ENCODE data around the gene CCDC6. TPM values are rescaled to one million over a fixed set of nuclear protein-coding genes. Genes with fewer than 3 reads are reported as not detected.
A peak's percentile ranks its signal among the peaks of the same experiment; 100 is the strongest.

Gene CCDC6
- polyA plus RNA-seq, 3 donors: 4.2 to 13.5 (median 6.2) TPM

- WGBS (ENCODE audit: insufficient coverage): no CpG with 5 or more reads among the region's 7 CpGs
- Histone ChIP-seq H3K4me1 (ENCODE audit: control insufficient read depth in 1 of 2, insufficient read depth in 2 of 2, low read length in 2 of 2) (peaks cover 4 to 8% of the 10 kb centered on the region in 2 donors), H3K9me3 (replicated peaks in 1 of 2; ENCODE audit: control insufficient read depth in 1 of 2, insufficient read depth in 1 of 2, low read length in 2 of 2) (no peaks in the 10 kb centered on the region), H3K79me2 (ENCODE audit: insufficient read depth, low read length) (no peaks in the 10 kb centered on the region), H2AFZ (ENCODE audit: insufficient read depth, low read depth, low read length, poor library complexity, severe bottlenecking) (no peak overlapping the region), H4K20me1 (ENCODE audit: insufficient read depth, low read length) (peaks cover 41% of the 10 kb centered on the region), H3K4me2 (replicated peaks; ENCODE audit: extremely low read depth, low read length, poor library complexity, severe bottlenecking) (no peak overlapping the region), H3K36me3 (replicated peaks in 1 of 2; ENCODE audit: control insufficient read depth in 1 of 2, insufficient read depth in 2 of 2, low read length in 2 of 2) (peaks cover 7 to 55% of the 10 kb centered on the region in 2 donors), H3K27ac (ENCODE audit: low read depth in 1 of 2, low read length in 2 of 2) (no peak overlapping the region), H3K9ac (ENCODE audit: insufficient read depth, low read length, poor library complexity, severe bottlenecking) (no peak overlapping the region), H3K4me3 (replicated peaks in 1 of 3; ENCODE audit: low read depth in 2 of 3, low read length in 3 of 3) (no peak overlapping the region), H3K27me3 (ENCODE audit: control insufficient read depth in 2 of 2, insufficient read depth in 2 of 2, low read length in 2 of 2) (no peaks in the 10 kb centered on the region)
- TF ChIP-seq CTCF (IDR thresholded peaks at IDR 0.05): peak; percentile 84
- Mint-ChIP-seq H3K27ac (no peak overlapping the region), H3K4me3 (no peak overlapping the region), H3K36me3 (peaks cover 36 to 38% of the 10 kb centered on the region in 2 donors), H3K27me3 (ENCODE audit: low read depth in 3 of 3) (peaks cover 0 to 2% (median 0%) of the 10 kb centered on the region in 3 donors), H3K9me3 (no peaks in the 10 kb centered on the region), H3K4me1 (peaks cover 15% of the 10 kb centered on the region)
- intact Hi-C loops (cut with micrococcal nuclease): loop anchor here (10.0 kb wide), 2 partner anchors 74 to 204 kb away; partner anchors contain the start of gene CCDC6 (in 1 of the 2)
- DNase-seq: peak; percentile 6 to 29 (median 15)
Observed at GRCh38 chr10:59830601-59831259, 75.6 kb downstream of the CCDC6 start.

- Histone ChIP-seq H3K27ac (ENCODE audit: low read depth in 1 of 2, low read length in 2 of 2) (no peak overlapping the region), H2AFZ (ENCODE audit: insufficient read depth, low read depth, low read length, poor library complexity, severe bottlenecking) (no peak overlapping the region), H3K36me3 (replicated peaks in 1 of 2; ENCODE audit: control insufficient read depth in 1 of 2, insufficient read depth in 2 of 2, low read length in 2 of 2) (peaks cover 7 to 63% of the 10 kb centered on the region in 2 donors), H3K9ac (ENCODE audit: insufficient read depth, low read length, poor library complexity, severe bottlenecking) (no peak overlapping the region), H3K4me2 (replicated peaks; ENCODE audit: extremely low read depth, low read length, poor library complexity, severe bottlenecking) (no peak overlapping the region), H4K20me1 (ENCODE audit: insufficient read depth, low read length) (peaks cover 35% of the 10 kb centered on the region), H3K27me3 (ENCODE audit: control insufficient read depth in 2 of 2, insufficient read depth in 2 of 2, low read length in 2 of 2) (no peaks in the 10 kb centered on the region), H3K4me3 (replicated peaks in 1 of 3; ENCODE audit: low read depth in 2 of 3, low read length in 3 of 3) (no peak overlapping the region), H3K79me2 (ENCODE audit: insufficient read depth, low read length) (no peaks in the 10 kb centered on the region), H3K4me1 (ENCODE audit: control insufficient read depth in 1 of 2, insufficient read depth in 2 of 2, low read length in 2 of 2) (peaks cover 4 to 8% of the 10 kb centered on the region in 2 donors), H3K9me3 (replicated peaks in 1 of 2; ENCODE audit: control insufficient read depth in 1 of 2, insufficient read depth in 1 of 2, low read length in 2 of 2) (no peaks in the 10 kb centered on the region)
- no peaks in the 10 kb centered on the region for H3K9me3 Mint-ChIP-seq
- WGBS (ENCODE audit: insufficient coverage): 89% methylated on average over 1 of the region's 3 CpGs
- H3K36me3 Mint-ChIP-seq: peaks cover 39 to 46% of the 10 kb centered on the region in 2 donors
- H3K27ac Mint-ChIP-seq: no peak overlapping the region
- peaks cover 0 to 2% (median 0%) of the 10 kb centered on the region in 3 donors for H3K27me3 Mint-ChIP-seq (ENCODE audit: low read depth in 3 of 3)
- no peak overlapping the region for H3K4me3 Mint-ChIP-seq
- no peak for TF ChIP-seq CTCF (IDR thresholded peaks at IDR 0.05)
- H3K4me1 Mint-ChIP-seq: peaks cover 12% of the 10 kb centered on the region
- intact Hi-C loops (cut with micrococcal nuclease): no loop called here
- no peak for DNase-seq
Observed at GRCh38 chr10:59829601-59830000, 76.8 kb downstream of the CCDC6 start.
